Stimulated activated CD8-positive, alpha-beta memory T cell treated with anti-CD3 and anti-CD28 coated beads, Interleukin-15, amount 100 ng/mL, for 4 hours (primary cell): ENCODE data around the gene RTN1.
"Not testable (repeated sequence)": the region's sequence is repeated elsewhere in the genome, so short reads cannot be mapped to it uniquely, and the experiment has no call there.

ENCODE experiments used
- DNase-seq, 2 donors: peaks; one replicate each; pipeline ENCODE4 v3.0.0-alpha.2; 2020; ENCODE audit warnings: low read depth in 2 of 2

Gene RTN1

DNA sequence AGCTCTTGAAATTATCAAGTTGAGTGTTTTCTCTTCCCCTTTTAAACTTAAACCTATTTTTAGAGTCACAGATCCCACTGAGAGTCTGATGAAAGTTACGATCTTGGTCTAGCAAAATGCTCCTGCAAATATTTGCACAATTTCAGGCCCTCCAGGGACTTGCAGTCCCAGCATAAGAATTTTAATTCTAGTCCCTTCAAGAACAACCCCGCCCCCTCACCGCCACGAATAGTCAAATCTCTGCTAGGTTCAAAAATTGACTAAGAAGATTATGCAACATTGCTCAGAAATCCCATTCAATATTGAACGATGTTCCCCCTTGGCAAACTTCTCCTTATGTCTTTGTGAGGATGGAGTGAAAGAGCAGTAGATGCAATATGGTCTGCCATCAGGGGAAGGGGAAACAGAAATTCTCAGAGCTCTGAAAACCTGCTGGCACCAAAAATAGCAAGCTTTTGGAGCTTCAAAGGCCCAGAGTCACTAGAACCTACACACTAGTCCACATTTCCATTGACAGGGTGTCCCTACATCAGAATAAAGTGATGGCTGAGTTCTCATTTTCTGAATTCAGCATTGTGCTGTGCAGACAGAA lies 166.4 kb downstream of the RTN1 start:
- no peak for DNase-seq

GRCh38 chr14:59699442-59699841 lies 171.1 kb downstream of the RTN1 start:
- DNase-seq = no peak

- DNase-seq = no peak
Observed at GRCh38 chr14:59698793-59699192, 171.8 kb downstream of the RTN1 start.

GRCh38 chr14:59695198-59695597 lies 175.4 kb downstream of the RTN1 start:
- DNase-seq = no peak

DNA sequence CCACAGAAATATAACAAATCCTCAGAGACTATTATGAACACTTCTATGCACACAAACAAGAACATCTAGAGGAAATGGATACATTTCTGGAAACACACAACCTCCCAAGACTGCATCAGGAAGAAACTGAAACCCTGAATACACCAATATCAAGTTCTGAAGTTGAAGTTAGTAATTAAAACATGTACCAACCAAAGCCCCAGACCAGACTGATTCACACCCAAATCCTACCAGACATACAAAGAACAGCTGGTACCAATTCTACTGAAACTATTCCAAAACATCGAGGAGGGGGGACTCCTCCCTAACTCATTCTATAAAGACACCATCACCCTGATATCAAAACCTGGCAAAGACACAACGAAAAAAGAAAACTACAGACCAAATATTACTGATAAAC lies 179.3 kb downstream of the RTN1 start:
- DNase-seq = no peak

GRCh38 chr14:59690426-59690825 lies 180.2 kb downstream of the RTN1 start:
- no peak for DNase-seq

DNA sequence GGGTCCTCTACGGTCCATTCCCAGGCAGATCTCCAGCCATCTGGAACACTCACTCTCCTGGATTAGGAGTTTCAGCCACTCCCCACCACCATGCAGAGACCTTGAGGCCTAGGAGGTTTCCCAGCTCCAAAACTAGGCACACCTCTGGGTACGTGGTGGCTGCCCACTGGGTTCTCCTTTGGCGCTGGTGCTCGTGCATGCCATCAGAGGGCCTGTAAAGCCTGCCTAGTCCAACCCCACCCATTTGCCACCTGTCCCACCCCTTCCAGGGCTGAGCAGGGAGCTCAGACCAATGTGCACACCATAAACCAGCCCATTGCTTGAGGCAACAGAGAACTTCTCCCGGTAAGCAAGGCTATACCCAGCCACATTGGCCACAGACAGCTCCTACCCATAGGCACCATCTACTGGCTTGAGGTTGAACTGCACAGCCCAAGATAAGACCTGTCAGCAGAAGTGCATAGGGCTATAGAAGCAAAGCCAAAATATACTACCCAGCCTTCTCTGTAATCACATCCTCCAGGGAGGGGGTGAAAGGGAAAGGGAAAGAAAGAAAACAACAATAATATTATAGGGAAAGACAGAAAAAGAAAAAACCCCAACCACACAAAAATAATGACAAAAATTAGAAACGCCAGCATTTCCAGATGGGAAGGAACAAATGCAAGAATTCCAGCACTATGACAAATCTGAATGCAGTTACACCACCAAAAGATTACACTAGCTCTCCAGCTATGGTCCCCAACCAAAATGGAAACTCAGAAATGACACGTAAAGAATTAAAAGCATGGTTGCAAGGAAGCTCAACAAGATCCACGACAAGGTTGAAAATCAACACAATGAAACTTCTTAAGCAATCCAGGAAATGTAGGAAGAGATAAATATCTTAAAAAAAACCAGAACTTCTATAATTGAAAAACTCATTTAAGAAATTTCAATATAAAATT lies 182.1 kb downstream of the RTN1 start:
- no peak for DNase-seq

- DNase-seq = no peak
Observed at GRCh38 chr14:59687663-59688062, 182.9 kb downstream of the RTN1 start.

DNA sequence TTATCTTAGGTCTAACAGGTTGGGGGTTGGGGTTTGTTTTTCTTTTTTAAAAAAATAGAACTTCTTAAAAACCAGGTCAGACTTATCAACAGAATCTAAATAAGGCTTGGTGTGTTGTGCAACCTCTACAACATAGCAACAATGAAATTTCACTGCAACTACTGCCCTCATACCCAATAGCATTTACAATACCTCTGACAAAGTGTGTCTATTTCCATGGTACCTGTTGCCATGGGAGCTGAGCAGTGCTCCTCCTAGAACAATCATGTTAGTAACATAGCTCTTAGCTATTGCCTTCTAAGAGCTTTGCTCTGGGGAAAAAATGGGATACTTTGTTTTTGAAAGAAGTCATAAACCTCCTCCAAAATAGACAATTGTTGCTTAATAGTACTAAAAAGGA lies 190.7 kb downstream of the RTN1 start:
- no peak for DNase-seq

- DNase-seq = no peak
Observed at GRCh38 chr14:59678352-59678751, 192.2 kb downstream of the RTN1 start.

DNA sequence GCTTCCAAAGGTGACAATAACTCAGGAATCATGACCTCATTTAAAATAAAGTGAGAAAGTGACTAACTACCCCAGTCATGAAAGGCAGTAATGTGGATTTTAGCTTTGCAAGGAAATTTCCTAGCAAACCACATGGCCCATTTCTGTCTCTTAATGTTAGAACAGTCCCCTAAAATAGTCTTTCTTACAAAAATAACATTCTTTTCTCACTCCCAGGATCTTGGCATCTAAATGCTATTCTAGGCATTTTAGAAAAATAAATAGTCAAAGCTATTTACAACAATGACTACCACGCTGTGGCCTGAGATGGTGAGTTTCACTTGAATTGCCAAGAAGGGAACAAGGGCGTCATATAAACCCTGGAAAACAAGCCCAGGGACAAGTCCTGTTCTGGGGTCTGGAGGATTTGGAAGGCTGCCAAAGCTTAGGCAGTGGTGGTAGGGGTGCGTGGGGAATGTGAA lies 192.8 kb downstream of the RTN1 start:
- DNase-seq = no peak

- DNase-seq = no peak
Observed at GRCh38 chr14:59675394-59675793, 195.2 kb downstream of the RTN1 start.

DNA sequence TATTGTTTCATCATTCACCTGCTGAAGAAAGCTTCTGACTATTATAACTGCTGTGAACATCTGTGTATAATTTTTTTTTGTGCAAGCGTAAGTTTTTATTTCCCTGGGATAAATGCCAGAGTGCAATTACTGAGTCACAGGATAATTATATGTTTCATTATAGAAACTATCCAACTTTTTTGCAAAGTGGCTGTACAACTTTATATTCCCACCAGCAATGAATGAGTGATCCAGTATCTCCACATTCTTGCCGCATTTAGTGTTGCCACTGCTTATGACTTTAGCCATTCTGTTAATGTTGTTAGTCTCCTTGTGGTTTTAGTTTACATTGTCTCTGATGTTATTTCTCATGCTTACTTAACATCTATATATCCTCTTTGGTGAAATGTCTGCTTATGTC lies 205.8 kb downstream of the RTN1 start:
- DNase-seq = no peak

DNA sequence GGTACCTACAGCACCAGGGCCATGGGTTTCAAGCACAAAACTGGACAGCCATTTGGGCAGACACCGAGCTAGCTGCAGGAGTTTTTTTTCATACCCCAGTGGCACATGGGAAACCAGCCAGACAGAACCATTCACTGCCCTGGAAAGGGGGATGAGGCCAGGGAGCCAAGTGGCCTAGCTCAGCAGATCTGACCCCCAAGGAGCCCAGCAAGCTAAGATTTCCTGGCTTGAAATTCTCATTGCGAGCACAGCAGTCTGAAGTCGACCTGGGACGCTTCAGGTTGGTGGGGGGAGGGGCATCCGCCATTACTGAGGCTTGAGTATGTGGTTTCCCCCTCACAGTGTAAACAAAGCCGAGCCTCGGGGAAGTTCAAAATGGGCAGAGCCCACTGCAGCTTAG lies 212.8 kb downstream of the RTN1 start:
- no peak for DNase-seq

DNA sequence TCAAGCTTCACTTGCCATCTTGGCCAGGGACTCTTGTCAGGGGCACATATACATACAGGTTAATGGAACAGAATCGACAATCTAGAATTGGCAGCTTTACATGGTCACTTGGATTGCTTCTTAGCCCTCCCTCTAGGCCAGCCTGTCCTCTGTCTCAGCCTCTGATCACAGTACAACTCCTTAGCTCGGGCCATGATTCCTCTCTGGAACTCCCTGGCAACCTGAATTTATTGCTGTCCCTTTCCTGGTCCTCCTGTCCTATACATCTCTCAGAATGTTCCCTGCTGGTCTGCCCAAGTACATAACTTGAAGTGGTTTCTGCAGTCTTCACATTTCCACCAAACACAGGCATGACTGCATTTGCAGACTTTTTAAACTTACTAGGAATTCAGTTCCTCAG lies 214.1 kb downstream of the RTN1 start:
- DNase-seq = no peak

DNA sequence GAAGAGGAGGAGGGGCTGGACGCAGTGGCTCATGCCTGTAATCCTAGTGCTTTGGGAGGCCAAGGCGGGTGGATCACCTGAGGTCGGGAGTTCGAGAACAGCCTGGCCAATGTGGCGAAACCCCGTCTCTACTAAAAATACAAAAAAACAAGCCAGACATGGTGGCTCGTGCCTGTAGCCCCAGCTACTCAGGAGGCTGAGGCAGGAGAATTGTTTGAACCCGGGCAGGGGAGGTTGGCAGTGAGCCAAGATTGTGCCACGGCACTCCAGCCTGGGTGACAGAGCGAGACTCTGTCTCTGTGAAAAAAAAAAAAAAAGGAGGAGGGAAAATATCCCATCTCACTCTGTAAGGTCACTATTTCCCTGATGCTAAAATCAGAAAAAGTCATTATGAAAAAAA lies 216.4 kb downstream of the RTN1 start:
- DNase-seq = not testable (repeated sequence)

- not testable (repeated sequence) for DNase-seq
Observed at GRCh38 chr14:59646832-59647231, 223.7 kb downstream of the RTN1 start.

DNA sequence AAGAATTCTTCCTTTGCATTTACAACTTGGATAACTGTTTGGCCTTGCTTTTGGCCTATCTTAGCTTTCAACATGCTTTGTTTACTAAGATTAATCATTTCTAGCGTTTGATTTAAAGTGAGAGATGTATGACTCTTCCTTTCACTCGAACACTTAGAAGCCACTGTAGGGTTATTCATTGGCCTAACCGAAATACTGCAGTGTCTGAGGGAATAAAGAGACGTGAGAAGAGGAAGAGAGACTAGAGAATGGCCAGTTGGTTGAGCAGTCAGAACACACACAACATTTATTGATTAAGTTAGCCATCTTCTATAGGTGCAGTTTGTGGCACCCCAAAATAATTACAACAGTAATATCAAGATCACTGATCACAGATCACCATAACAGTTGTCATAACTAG lies 231.7 kb downstream of the RTN1 start:
- no peak for DNase-seq

DNA sequence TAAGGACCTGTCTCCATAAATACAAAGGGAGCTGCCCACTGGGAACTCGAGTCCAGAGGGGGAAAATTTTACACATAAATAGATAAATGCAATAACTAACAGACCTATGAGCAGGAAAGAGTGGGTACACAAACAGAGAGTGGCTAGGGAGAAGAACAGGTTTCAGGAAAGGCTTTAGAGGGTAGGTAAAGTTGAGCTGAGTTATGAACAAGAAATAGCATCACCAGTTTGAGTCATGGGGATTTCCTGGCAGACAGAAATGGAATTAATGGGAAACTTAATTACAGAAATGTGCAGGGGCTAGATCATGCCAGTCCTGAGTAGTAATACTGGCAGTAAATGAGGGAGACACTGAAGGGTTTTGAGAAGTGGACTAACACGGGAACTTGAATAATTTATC lies 236.0 kb downstream of the RTN1 start:
- no peak for DNase-seq

- no peak for DNase-seq
Observed at GRCh38 chr14:59633486-59633885, 237.1 kb downstream of the RTN1 start.

DNA sequence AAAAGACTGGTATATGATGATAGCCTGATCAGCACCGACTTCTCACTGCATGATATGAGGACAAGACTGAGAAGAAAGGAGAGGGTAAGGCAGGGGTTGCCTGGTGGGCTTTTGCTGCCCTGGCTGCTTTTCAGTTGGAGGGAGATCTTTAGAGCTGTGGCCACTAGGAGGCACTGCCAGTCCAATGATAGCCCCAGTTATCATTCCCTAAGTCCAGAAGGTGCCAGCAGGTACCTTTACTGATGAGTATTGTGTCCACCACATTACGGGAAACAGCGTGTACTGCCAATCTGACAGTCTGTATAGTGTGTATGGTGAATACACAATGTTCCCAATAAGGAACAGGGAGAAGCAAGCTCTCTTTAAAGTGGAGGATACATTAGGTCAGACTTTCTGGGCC lies 238.2 kb downstream of the RTN1 start:
- no peak for DNase-seq

- DNase-seq = no peak
Observed at GRCh38 chr14:59631237-59631636, 239.3 kb downstream of the RTN1 start.

DNA sequence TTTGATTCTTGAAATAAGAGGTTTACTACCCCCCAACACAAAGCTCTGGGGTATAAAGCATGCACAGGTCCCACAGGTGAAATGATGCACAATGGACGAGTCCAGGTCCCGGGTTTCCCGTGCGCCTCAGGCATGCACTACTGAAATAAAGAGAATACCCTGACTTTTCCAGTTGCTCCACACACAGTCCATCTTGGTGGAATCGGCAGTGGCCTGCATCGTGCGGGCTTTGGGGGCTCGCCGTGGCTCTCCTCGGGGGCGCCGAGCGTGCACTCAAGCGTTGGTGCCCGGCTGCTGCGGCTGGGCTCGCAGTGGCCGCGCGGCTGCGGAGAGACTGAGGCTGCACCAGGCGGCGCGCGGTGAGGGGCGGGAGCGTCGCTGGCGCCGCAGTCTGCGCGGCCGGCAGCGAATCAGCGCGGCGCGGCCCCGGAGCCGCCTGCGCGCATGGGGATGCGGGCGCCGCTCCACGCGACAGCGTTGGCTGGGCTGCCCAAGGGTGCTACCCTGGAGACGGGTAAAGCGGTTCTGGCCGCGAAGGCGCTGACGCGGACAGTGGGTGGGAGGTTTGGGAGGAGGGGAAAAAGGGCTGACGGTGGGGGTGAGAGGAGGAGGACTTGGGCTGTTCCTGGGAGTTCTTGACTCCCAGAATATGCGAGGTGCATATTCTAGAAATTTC lies 240.2 kb downstream of the RTN1 start:
- DNase-seq = no peak
